Psoas muscle (tissue), 8 donors: ENCODE measurements around the gene CCDC88C. TPM values are rescaled to one million over a fixed set of nuclear protein-coding genes. Genes with fewer than 3 reads are reported as not detected.
"Not testable (repeated sequence)": the region's sequence is repeated elsewhere in the genome, so short reads cannot be mapped to it uniquely, and the experiment has no call there.

Source experiments
- ATAC-seq, 4 donors: fragments of 200-7000 bp; cut with Tn5 transposase; one replicate each; pipeline ENCODE4 v1.9.1; 2020; ENCODE audit warnings: moderate library complexity in 3 of 4, mild to moderate bottlenecking in 2 of 4
- DNase-seq, 2 donors: peaks; one replicate each; pipeline ENCODE4 v3.0.0-alpha.2; 2020
- H3K27ac ChIP-seq: fragments of 200-600 bp; one replicate; pipeline ENCODE4 v1.8.0; 2022
- H3K27me3 ChIP-seq, 3 donors: fragments of 200-600 bp in 1 of 3; one replicate each; pipeline versions ENCODE4 v1.6.1 to v1.8.0; 2013 to 2022; ENCODE audit warnings: low read length in 2 of 3, mild to moderate bottlenecking in 2 of 3, moderate library complexity in 1 of 3; ENCODE audit not compliant: insufficient read depth in 3 of 3
- H3K36me3 ChIP-seq, 2 donors: fragments of 200-600 bp in 1 of 2; one replicate each; pipeline versions ENCODE4 v1.6.1 to v1.8.0; 2013 to 2022; ENCODE audit warnings: low read depth in 1 of 2, mild to moderate bottlenecking in 1 of 2, moderate library complexity in 1 of 2; ENCODE audit not compliant: insufficient read depth in 1 of 2
- H3K4me1 ChIP-seq: fragments of 200-600 bp; one replicate; pipeline ENCODE4 v1.8.0; 2022
- H3K4me3 ChIP-seq: fragments of 200-600 bp; one replicate; pipeline ENCODE4 v1.8.0; 2022; ENCODE audit warnings: mild to moderate bottlenecking
- H3K9me3 ChIP-seq: fragments of 200-600 bp; one replicate; pipeline ENCODE4 v1.8.0; 2022
- CTCF ChIP-seq: fragments of 200-600 bp; IDR thresholded peaks from one replicate; pipeline ENCODE4 v1.8.0; 2022; ENCODE audit warnings: antibody characterized with exemption
- WGBS, 3 donors: extraction: QIAGEN DNeasy Blood & Tissue Kit; methylation state at CpG; one replicate each; pipeline versions ENCODE4 v1.1.6 to v1.1.7; 2013; 5-methylcytosine and 5-hydroxymethylcytosine counted together
- intact Hi-C, 2 donors: fragments of 100-400 bp; cut with DNase I; formaldehyde crosslinking; loops; one replicate each; pipeline versions ENCODE4 v1.11.0 to v1.14.2; 2022
- polyA plus RNA-seq, 3 donors: library from polyadenylated mRNA; stranded (reverse); fragments of 200-250 nt; gene quantifications; one replicate each; pipeline ENCODE4 v1.2.3, GENCODE V29; 2013
- total RNA-seq, 4 donors: library from RNA; stranded (reverse); fragmentation: NEBNext Ultra II Directional in 2 of 4; extraction: Animal tissue kit (Norgen Biotek cat#: 25700) in 2 of 4; gene quantifications; one replicate each; pipeline versions ENCODE4 v1.2.1 to v1.2.4, GENCODE V29; 2021 to 2023
- donor health status: healthy with polysubstance abuse.
- donor health status: DM: no; HTN: no; CAD: no; lungs with moderate emphysema.
- donor health status: Bipolar disorder and iron deficiency.
- donor health status: healthy.
- donor health status: DM: yes; HTN: yes; CAD: no.
- donor health status: DM: no; HTN: no; CAD: no.
- donor health status: DM: no; HTN: no; CAD: no.
- donor health status: DM: yes; HTN: yes; CAD: no.

Gene CCDC88C
- total and polyA plus RNA-seq, 7 donors: 0.49 to 3.9 (median 2.4) TPM

- H3K4me3 ChIP-seq: no peak overlapping the region
- DNase-seq (peak in 1 of 2 donors; percentile 70), ATAC-seq (peak in 3 of 4 donors; percentile 43 to 57 (median 49))
- no peaks in the 10 kb centered on the region for H3K36me3 ChIP-seq
- WGBS, 3 donors: 21 to 30% (median 23%) methylated on average over 24 of the region's 24 CpGs
- H3K4me1 ChIP-seq: peaks cover 4% of the 10 kb centered on the region
- intact Hi-C loops: no loop called here
- no peak for TF ChIP-seq CTCF
- H3K27ac ChIP-seq: no peak overlapping the region
- peaks cover 0 to 14% (median 2%) of the 10 kb centered on the region in 3 donors for H3K27me3 ChIP-seq
- H3K9me3 ChIP-seq: no peaks in the 10 kb centered on the region
These were observed 148.3 kb downstream of the CCDC88C start for GRCh38 chr14:91269076-91269991.

- Histone ChIP-seq H3K27ac (no peak overlapping the region), H3K36me3 (no peaks in the 10 kb centered on the region), H3K9me3 (no peaks in the 10 kb centered on the region), H3K4me1 (peaks cover 4% of the 10 kb centered on the region), H3K27me3 (peaks cover 0 to 28% (median 2%) of the 10 kb centered on the region in 3 donors), H3K4me3 (no peak overlapping the region)
- DNase-seq: no peak
- 96 to 99% (median 98%) methylated on average over 7 of the region's 7 CpGs for WGBS, 3 donors
- intact Hi-C loops: no loop called here
- TF ChIP-seq CTCF: no peak
- ATAC-seq: no peak
These were observed 149.6 kb downstream of the CCDC88C start for GRCh38 chr14:91267965-91268437.

- H3K4me1 ChIP-seq, H3K27ac ChIP-seq, H3K9me3 ChIP-seq, intact Hi-C loops, ATAC-seq, H3K4me3 ChIP-seq, DNase-seq, H3K36me3 ChIP-seq: not testable (repeated sequence)
- 93 to 96% (median 95%) methylated on average over 15 of the region's 15 CpGs for WGBS, 3 donors
- peaks cover 0 to 29% (median 2%) of the 10 kb centered on the region in 3 donors for H3K27me3 ChIP-seq
These were observed 151.3 kb downstream of the CCDC88C start for GRCh38 chr14:91266276-91266675.

GRCh38 chr14:91265404-91265803 is 152.2 kb downstream of the CCDC88C start:
- Histone ChIP-seq H3K27ac (no peak overlapping the region), H3K4me1 (peaks cover 4% of the 10 kb centered on the region), H3K36me3 (no peaks in the 10 kb centered on the region), H3K27me3 (peaks cover 0 to 33% (median 2%) of the 10 kb centered on the region in 3 donors), H3K4me3 (no peak overlapping the region), H3K9me3 (peaks cover 5% of the 10 kb centered on the region)
- WGBS, 3 donors: 93 to 95% (median 94%) methylated on average over 7 of the region's 7 CpGs
- TF ChIP-seq CTCF: no peak
- DNase-seq: no peak
- no peak for ATAC-seq
- intact Hi-C loops: no loop called here
